HFFc6 (cell line): ENCODE data around the gene TMEM92. TPM values are rescaled to one million over a fixed set of nuclear protein-coding genes. Genes with fewer than 3 reads are reported as not detected.

Experiments
- DNase-seq: peaks from one replicate; pipeline ENCODE4 v3.0.0-alpha.2; 2018
- H3K27ac Mint-ChIP-seq: 2 replicates; pipeline ENCODE4 v1.8.0; 2020; ENCODE audit warnings: mild to moderate bottlenecking, mixed read lengths
- H3K27me3 Mint-ChIP-seq: 2 replicates; pipeline ENCODE4 v1.8.0; 2021; ENCODE audit warnings: mild to moderate bottlenecking, moderate library complexity, mixed read lengths; ENCODE audit not compliant: insufficient read depth
- H3K36me3 Mint-ChIP-seq: 2 replicates; pipeline ENCODE4 v1.8.0; 2021; ENCODE audit warnings: low read depth, mixed read lengths
- H3K4me1 Mint-ChIP-seq: 2 replicates; pipeline ENCODE4 v1.8.0; 2020; ENCODE audit warnings: low read depth, mixed read lengths
- H3K4me3 Mint-ChIP-seq: 2 replicates; pipeline ENCODE4 v1.8.0; 2020; ENCODE audit warnings: mild to moderate bottlenecking, moderate library complexity, mixed read lengths
- H3K9me3 Mint-ChIP-seq: 2 replicates; pipeline ENCODE4 v1.8.0; 2020; ENCODE audit warnings: mild to moderate bottlenecking, mixed read lengths
- total RNA-seq, 6 experiments: library from RNA; stranded (reverse); fragmentation: NEBNext Ultra II Directional; extraction: Animal tissue kit (Norgen Biotek cat#: 25700); gene quantifications; 2 replicates in 1 of 6; 3 replicates in 5 of 6; pipeline ENCODE4 v1.2.3, GENCODE V29; 2021
- TF ChIP-seq, protein P1 (sequence below): fragments of 200-600 bp; sonication (generic); IDR thresholded peaks from 2 replicates; pipeline ENCODE4 v1.5.0; 2021; ENCODE audit warnings: antibody characterized with exemption, mild to moderate bottlenecking

Gene TMEM92
- total RNA-seq, 6 experiments from 2014 or later, result 0.17 to 0.24 (median 0.18) TPM; not detected in 3

DNA sequence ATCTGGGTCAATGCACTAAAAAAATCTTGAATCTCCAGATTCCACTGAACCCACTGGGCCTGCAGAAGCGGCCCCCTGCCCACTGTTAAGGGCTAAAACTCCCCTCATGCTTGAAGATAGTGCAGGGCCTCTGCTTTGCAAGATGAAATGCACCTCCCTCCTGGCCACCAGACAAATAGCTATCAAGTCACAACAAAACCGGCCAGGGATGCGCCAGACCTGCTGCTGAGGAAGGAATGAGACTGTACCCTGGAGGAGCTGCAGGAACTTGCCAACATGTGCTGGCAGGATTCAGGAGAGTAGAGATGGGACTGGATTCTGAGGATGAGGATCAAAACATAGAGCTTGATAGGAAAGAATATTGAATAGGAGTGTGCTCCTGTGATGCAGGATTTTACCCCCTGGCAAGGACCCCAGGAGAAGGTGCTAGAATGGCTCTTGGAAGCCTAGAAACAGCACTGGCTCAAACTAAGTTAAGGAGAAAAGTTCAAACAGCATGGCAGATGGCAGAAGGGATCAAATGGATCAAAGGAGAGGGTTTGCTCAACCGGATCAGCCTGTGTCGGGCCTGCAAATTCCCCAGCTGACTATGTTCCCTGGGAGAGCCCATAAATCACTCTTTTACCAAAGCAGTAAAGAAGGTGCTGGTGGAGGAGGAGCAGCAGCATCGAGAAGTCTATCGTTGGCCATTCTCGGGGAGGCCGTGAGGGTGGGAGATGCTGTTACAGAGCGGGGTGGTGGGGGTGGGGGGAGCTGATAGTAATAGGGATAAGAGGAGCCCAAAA, 44.4 kb downstream of the TMEM92 start:
- Mint-ChIP-seq H3K4me3 (no peak overlapping the region), H3K27me3 (peaks cover 10% of the 10 kb centered on the region), H3K36me3 (no peaks in the 10 kb centered on the region), H3K4me1 (no peaks in the 10 kb centered on the region), H3K9me3 (no peaks in the 10 kb centered on the region), H3K27ac (no peak overlapping the region)
- no peak for DNase-seq
- TF ChIP-seq, protein P1, sequence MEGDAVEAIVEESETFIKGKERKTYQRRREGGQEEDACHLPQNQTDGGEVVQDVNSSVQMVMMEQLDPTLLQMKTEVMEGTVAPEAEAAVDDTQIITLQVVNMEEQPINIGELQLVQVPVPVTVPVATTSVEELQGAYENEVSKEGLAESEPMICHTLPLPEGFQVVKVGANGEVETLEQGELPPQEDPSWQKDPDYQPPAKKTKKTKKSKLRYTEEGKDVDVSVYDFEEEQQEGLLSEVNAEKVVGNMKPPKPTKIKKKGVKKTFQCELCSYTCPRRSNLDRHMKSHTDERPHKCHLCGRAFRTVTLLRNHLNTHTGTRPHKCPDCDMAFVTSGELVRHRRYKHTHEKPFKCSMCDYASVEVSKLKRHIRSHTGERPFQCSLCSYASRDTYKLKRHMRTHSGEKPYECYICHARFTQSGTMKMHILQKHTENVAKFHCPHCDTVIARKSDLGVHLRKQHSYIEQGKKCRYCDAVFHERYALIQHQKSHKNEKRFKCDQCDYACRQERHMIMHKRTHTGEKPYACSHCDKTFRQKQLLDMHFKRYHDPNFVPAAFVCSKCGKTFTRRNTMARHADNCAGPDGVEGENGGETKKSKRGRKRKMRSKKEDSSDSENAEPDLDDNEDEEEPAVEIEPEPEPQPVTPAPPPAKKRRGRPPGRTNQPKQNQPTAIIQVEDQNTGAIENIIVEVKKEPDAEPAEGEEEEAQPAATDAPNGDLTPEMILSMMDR, result no peak

- no peak overlapping the region for H3K4me3 Mint-ChIP-seq
- DNase-seq, result no peak
- TF ChIP-seq, protein P1, result no peak
Observed at GRCh38 chr17:50319306-50320004, 45.2 kb downstream of the TMEM92 start.

DNA sequence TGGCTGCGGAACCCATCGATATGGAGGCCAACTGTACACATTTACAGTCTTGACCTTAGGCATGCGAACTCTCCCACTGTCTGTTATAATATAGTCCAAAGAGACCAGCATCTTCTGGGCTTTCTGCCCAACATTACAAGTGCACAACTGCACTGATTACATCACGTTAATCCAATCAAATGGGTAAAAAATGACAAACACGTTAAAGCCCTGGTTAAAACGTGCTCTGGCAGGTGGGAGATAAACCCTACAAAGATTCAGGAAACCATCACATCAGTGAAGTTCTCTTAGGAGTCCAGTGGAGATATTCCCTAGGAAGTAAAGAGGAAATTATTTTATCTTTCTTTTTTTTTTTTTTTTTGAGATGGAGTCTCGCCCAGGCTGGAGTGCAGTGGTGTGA, 48.0 kb downstream of the TMEM92 start:
- TF ChIP-seq, protein P1, result no peak
- H3K9me3 Mint-ChIP-seq, result no peaks in the 10 kb centered on the region
- no peaks in the 10 kb centered on the region for H3K36me3 Mint-ChIP-seq
- H3K27me3 Mint-ChIP-seq, result no peaks in the 10 kb centered on the region; the same call in 1 of the 2 replicates
- no peak overlapping the region for H3K27ac Mint-ChIP-seq
- no peak overlapping the region for H3K4me3 Mint-ChIP-seq
- H3K4me1 Mint-ChIP-seq, result no peaks in the 10 kb centered on the region
- no peak for DNase-seq

More at GRCh38 chr17:50319306-50320004, 45.2 kb downstream of the TMEM92 start:
- Mint-ChIP-seq H3K36me3 (no peaks in the 10 kb centered on the region), H3K27ac (no peak overlapping the region), H3K9me3 (no peaks in the 10 kb centered on the region), H3K4me1 (no peaks in the 10 kb centered on the region), H3K27me3 (peaks cover 4% of the 10 kb centered on the region)

DNA sequence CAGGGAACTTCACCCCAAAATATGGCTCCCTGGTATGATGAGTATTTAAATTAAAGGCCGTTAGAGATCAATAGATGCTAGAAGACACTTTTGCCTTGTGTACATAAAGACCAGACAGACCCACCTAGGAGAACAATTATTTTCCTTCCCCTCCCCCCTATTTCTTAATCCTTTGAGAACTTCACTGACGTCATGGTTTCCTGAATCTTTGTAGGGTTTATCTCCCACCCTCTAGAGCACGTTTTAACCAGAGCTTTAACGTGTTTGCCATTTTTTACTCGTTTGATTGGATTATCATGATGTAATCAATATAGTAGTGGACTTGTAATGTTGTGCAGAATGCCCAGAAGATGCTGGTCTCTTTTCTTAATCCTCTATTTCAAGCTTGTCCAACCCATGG, 48.8 kb downstream of the TMEM92 start:
- Mint-ChIP-seq H3K4me1 (no peaks in the 10 kb centered on the region; the same call in 1 of the 2 replicates), H3K4me3 (no peak overlapping the region), H3K36me3 (no peaks in the 10 kb centered on the region), H3K27ac (no peak overlapping the region), H3K27me3 (no peaks in the 10 kb centered on the region; the same call in 1 of the 2 replicates), H3K9me3 (no peaks in the 10 kb centered on the region)
- DNase-seq, result no peak
- TF ChIP-seq, protein P1, result no peak

- H3K36me3 Mint-ChIP-seq, result no peaks in the 10 kb centered on the region
- DNase-seq, result no peak
- peaks cover 3% of the 10 kb centered on the region for H3K27me3 Mint-ChIP-seq
- H3K27ac Mint-ChIP-seq, result no peak overlapping the region
- no peaks in the 10 kb centered on the region for H3K9me3 Mint-ChIP-seq
- no peak overlapping the region for H3K4me3 Mint-ChIP-seq
- peaks cover under 1% of the 10 kb centered on the region for H3K4me1 Mint-ChIP-seq
- TF ChIP-seq, protein P1, result no peak
Observed at GRCh38 chr17:50325906-50326305, 51.6 kb downstream of the TMEM92 start.
